Mucosa of rectum (tissue), 2 donors: Measurements from ENCODE around the gene ARNT2.

ENCODE experiments used
- H3K27ac ChIP-seq, 2 donors: one replicate each; pipeline ENCODE4 v1.7.0; 2013; ENCODE audit warnings: inconsistent platforms in 2 of 2, low read depth in 2 of 2, low read length in 2 of 2
- H3K27me3 ChIP-seq, 2 donors: one replicate each; pipeline ENCODE4 v1.7.0; 2013; ENCODE audit warnings: low read length in 2 of 2; ENCODE audit not compliant: control insufficient read depth in 2 of 2, insufficient read depth in 2 of 2
- H3K36me3 ChIP-seq, 2 donors: one replicate each; pipeline ENCODE4 v1.7.0; 2013; ENCODE audit warnings: low read length in 2 of 2; ENCODE audit not compliant: control insufficient read depth in 2 of 2, insufficient read depth in 2 of 2
- H3K4me1 ChIP-seq, 2 donors: one replicate each; pipeline ENCODE4 v1.7.0; 2013; ENCODE audit warnings: low read length in 2 of 2, mild to moderate bottlenecking in 1 of 2; ENCODE audit not compliant: control insufficient read depth in 2 of 2, insufficient read depth in 2 of 2
- H3K4me3 ChIP-seq, 2 donors: one replicate each; pipeline ENCODE4 v1.7.0; 2013; ENCODE audit warnings: low read length in 2 of 2
- H3K9ac ChIP-seq, 2 donors: one replicate each; pipeline ENCODE4 v1.7.0; 2013; ENCODE audit warnings: low read length in 2 of 2, low read depth in 1 of 2, mild to moderate bottlenecking in 1 of 2
- H3K9me3 ChIP-seq, 2 donors: one replicate each; pipeline ENCODE4 v1.7.0; 2013; ENCODE audit warnings: low read length in 2 of 2; ENCODE audit not compliant: control insufficient read depth in 2 of 2
- donor health status: healthy.
- donor health status: Normal muscosa, but diverticular disease.

The ARNT2 gene

DNA sequence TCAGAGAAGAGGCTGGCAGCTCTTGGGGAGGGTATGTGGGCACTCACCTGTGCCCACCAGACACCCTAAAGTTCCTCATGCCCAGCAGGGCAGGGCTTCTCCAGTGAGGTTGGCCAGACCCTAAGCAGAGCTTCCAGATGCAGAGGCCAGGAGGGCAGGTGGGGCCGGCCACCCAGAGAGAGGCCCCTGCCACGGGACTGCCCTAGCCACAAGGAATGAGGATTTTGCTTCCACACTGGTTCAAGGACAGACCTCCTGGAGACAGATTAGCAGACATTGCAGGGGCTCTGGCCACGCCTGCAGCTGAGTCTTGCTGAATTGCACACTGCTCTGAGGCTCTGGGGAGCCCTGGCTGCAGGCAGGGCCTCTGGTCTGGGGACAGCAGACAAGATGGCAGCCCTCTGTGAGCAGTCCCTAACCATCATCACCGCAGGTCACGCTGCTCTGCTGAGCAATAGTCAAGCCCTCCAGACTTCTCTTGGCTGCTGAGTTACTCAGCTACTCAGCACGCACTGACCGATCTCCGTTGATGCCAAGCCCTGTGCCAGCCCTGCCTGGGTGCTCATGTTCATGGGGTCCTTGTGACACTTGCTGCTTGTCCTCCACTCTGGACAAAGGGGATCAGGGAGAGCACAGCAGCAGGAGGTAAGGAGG is 173.5 kb downstream of the ARNT2 start:
- no peaks in the 10 kb centered on the region for H3K27me3 ChIP-seq
- peaks cover 0 to 6% of the 10 kb centered on the region in 2 donors for H3K4me1 ChIP-seq
- no peaks in the 10 kb centered on the region for H3K9me3 ChIP-seq
- no peak overlapping the region for H3K9ac ChIP-seq
- no peak overlapping the region for H3K4me3 ChIP-seq
- no peak overlapping the region for H3K27ac ChIP-seq
- H3K36me3 ChIP-seq, result no peaks in the 10 kb centered on the region

DNA sequence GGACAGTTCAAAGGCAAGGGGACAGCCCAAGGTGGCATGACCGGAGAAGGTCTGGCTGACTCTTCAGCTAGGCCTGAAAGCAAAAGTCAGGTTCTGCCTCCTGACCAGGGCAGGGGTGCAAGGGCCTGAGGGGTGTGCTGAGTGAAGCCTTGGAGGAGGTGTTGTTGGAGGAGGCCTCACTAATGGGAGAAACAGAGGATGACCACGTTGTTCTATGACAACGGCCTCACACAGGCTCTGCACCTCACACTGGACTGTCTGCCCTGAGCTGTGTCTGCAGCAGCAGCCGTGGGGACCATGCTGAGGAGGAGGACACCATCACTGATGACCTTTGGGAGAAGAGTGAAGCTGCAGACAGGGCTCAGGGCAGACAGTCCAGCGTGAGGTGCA is 174.0 kb downstream of the ARNT2 start:
- no peak overlapping the region for H3K9ac ChIP-seq
- no peaks in the 10 kb centered on the region for H3K27me3 ChIP-seq
- no peaks in the 10 kb centered on the region for H3K36me3 ChIP-seq
- no peaks in the 10 kb centered on the region for H3K9me3 ChIP-seq
- no peak overlapping the region for H3K27ac ChIP-seq
- H3K4me3 ChIP-seq, result no peak overlapping the region
- H3K4me1 ChIP-seq, result peaks cover 0 to 6% of the 10 kb centered on the region in 2 donors

DNA sequence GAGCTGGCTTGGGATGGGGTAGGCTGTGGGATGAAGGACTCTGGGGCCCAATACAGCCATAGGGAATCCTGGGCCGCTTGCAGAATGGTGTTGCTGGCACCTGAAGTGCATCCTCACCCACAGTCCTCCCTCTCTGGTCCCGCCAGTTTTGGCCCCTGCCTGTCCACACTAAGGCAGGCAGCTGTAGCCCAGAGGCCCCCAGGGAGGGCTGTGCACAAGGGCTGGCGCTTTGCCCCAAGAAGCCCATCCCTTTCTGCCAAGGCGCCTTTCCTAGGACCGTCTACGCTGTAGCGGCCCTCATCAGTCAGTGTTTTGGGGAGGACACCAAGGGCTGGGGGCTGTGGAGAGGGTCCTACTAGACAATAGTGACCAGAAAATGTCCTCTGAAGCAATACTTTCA is 174.7 kb downstream of the ARNT2 start:
- Histone ChIP-seq H3K9ac (no peak overlapping the region), H3K4me3 (no peak overlapping the region), H3K4me1 (peaks cover 0 to 1% of the 10 kb centered on the region in 2 donors), H3K36me3 (no peaks in the 10 kb centered on the region), H3K27ac (no peak overlapping the region), H3K27me3 (no peaks in the 10 kb centered on the region), H3K9me3 (no peaks in the 10 kb centered on the region)

DNA sequence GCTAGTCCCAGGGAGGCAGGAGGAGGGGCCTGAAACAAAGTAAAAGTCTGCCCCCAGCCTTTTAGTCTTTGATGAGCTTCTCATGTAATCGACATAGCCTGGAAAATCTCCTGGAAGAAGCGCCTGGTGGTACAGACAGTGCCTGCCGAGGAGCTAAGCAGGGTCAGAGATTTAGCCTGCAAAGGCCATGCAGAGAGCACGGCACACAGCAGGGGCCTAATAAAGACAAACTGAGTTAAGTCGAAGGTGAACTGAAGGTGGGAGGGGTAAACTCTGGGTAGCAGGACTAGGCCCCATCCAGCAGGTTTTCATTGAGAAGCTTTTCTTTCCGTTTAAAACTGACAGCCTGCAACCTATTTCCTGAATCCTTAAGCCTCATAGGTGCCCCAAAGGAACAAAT is 175.4 kb downstream of the ARNT2 start:
- no peak overlapping the region for H3K9ac ChIP-seq
- H3K4me3 ChIP-seq, result no peak overlapping the region
- H3K36me3 ChIP-seq, result no peaks in the 10 kb centered on the region
- no peak overlapping the region for H3K27ac ChIP-seq
- H3K4me1 ChIP-seq, result no peaks in the 10 kb centered on the region
- no peaks in the 10 kb centered on the region for H3K27me3 ChIP-seq
- H3K9me3 ChIP-seq, result no peaks in the 10 kb centered on the region

DNA sequence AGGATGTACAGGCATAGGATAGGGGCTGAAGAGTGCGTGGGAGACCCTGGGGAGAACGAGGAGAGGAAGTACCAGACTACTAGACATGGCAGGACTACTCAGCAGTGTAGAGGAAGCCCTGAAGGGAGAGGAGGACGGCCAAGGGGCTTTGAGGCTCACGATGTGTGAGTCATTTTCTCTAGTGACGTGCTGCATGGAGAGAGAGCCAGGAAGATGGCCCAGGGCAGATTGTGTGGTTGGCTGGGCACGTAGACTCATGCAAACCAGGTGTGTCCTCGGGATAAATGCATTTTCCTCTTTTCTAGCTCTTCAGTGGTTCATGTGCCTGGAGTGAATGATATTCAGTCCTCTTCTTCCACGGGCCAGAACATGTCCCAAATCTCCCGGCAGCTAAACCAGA is 175.9 kb downstream of the ARNT2 start:
- Histone ChIP-seq H3K9me3 (no peaks in the 10 kb centered on the region), H3K27ac (no peak overlapping the region), H3K4me1 (no peaks in the 10 kb centered on the region), H3K27me3 (no peaks in the 10 kb centered on the region), H3K36me3 (no peaks in the 10 kb centered on the region), H3K4me3 (no peak overlapping the region), H3K9ac (no peak overlapping the region)

DNA sequence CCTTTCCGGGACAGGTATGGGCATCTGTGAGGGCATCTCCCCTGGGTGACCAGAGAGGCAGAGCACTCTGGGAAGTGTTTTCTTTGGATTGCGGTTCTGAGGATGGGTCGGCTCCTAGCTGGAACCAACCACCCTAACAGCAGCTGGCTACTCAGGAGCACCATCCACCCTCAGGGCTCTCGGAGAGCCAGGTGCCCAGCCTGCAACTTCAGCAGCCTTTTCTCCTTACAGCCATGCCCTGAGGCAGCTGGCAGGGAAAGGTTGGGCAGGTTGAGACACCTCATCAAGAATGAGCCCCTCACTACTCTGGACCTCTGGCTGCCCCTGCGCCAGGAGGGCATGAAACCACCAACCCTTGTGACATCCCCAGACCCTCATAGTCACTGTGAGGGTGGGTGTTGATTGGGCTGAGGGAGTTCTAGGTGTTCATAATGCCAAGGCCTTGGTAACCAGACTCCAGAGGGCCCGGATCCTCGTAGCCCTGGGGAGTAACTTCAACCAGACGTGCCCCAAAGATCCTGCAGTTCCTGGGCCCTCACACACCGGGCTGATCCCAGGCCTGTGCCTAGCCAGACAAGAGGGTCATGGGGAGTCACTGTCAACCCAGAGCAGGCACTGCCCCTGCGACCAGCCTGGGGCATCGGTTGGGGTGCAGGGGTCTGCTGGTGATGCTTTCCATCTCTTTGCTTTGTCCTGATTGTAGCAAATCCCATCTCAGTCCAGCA is 176.5 kb downstream of the ARNT2 start:
- Histone ChIP-seq H3K4me1 (no peaks in the 10 kb centered on the region), H3K9ac (no peak overlapping the region), H3K27ac (no peak overlapping the region), H3K27me3 (no peaks in the 10 kb centered on the region), H3K9me3 (no peaks in the 10 kb centered on the region), H3K36me3 (no peaks in the 10 kb centered on the region), H3K4me3 (no peak overlapping the region)

DNA sequence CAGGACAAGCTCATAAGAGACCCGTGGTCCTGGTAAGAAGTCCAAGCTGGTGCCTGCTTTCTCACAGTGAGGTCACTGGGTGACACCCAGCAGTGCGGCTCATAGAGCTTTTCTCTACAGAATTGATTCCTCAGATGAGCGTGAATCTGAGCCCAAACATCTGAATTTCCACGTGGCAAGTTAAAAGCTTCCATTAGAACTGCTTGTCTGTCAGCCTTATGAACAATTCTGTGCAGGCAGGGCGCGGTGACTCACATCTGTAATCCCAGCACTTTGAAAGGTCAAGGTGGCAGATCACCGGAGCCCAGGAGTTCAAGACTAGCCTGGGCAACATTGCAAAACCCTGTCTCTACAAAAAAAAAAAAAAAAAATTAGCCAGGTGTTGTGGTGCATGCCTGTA is 177.8 kb downstream of the ARNT2 start:
- no peaks in the 10 kb centered on the region for H3K36me3 ChIP-seq
- H3K27ac ChIP-seq, result no peak overlapping the region
- H3K4me3 ChIP-seq, result no peak overlapping the region
- H3K4me1 ChIP-seq, result no peaks in the 10 kb centered on the region
- no peaks in the 10 kb centered on the region for H3K9me3 ChIP-seq
- no peak overlapping the region for H3K9ac ChIP-seq
- no peaks in the 10 kb centered on the region for H3K27me3 ChIP-seq

DNA sequence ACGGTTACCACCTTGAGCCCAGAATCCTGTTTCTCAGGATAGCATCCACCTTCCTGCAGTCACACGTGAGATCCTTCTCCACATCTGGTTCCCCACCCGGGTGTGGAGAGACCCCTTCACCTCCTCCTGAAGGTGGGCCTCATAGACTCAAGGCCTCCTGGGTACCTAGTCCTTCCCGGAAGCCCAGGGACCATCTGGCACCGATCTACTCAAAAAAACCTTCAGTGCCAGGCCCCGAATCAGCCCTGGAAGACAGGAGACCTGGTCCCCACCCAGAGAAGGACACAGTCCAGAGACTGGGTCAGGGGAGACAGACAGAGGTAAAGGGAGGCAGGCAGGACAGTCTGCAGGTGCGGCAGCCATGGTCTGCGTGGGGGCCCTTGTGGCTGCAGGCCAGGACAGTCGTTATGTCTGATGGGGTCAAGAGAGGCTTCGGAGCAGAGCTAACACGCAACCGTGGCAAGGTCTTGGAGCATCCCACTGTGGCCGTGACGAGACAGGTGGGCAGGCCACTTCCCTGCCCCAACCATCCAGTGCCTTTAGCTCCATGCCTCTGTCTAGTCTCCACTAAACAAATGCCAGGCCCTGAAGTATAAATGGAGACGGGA is 178.7 kb downstream of the ARNT2 start:
- Histone ChIP-seq H3K27ac (no peak overlapping the region), H3K4me1 (no peaks in the 10 kb centered on the region), H3K4me3 (no peak overlapping the region), H3K9me3 (no peaks in the 10 kb centered on the region), H3K9ac (no peak overlapping the region), H3K27me3 (no peaks in the 10 kb centered on the region), H3K36me3 (no peaks in the 10 kb centered on the region)

DNA sequence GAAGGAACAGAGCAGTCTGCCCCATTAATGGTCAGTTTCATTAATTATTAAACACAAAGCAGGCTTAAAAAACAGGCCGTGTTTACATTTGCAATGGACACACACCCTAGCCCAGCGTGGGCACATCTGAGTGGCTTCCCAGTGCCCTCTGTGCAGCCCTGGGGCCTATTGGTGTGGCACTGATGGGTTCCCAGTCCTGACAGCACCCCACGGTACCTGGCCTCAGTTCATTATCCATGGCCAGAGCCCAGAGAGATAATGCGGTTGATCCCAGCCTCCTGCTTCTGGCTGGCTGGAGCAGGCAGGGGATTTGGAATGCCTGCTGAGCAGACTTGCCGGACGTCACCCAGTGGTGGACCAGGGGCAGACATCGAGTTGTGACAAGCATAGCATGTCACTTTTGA is 180.4 kb downstream of the ARNT2 start:
- Histone ChIP-seq H3K9ac (no peak overlapping the region), H3K27me3 (no peaks in the 10 kb centered on the region), H3K9me3 (no peaks in the 10 kb centered on the region), H3K4me1 (no peaks in the 10 kb centered on the region), H3K4me3 (no peak overlapping the region), H3K27ac (no peak overlapping the region), H3K36me3 (no peaks in the 10 kb centered on the region)

DNA sequence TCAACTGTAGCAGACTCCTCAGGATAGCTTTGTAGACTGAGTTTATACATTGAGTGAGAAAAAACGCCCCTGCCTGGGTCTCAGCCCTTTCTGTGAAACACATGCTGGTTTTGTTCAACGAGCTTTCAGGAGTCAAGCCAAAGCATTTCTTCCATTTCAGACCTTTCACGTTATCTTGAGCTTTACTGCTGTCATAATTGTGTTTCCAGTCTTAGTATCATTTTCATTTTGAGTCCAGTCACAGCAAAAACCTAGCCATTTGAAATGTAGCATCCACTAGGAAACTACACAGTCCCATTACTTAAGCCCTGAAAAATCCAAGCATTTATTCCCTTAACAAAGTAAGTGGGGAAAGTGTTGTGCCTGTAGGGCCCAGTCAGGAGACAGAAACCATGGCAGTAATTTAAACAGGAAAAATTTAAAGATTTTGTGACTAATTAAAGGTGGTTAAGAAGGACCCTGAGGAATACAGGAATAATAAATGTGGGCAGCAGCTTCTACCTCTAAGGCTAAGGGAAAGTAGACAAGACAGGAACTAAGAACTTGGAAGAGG is 180.9 kb downstream of the ARNT2 start:
- H3K9ac ChIP-seq, result no peak overlapping the region
- H3K36me3 ChIP-seq, result no peaks in the 10 kb centered on the region
- H3K27me3 ChIP-seq, result no peaks in the 10 kb centered on the region
- no peak overlapping the region for H3K4me3 ChIP-seq
- no peaks in the 10 kb centered on the region for H3K9me3 ChIP-seq
- no peaks in the 10 kb centered on the region for H3K4me1 ChIP-seq
- H3K27ac ChIP-seq, result no peak overlapping the region
